ENCODE measurements around the gene RPEL1. TPM values are rescaled to one million over a fixed set of nuclear protein-coding genes. Genes with fewer than 3 reads are reported as not detected.
A peak's percentile ranks its signal among the peaks of the same experiment; 100 is the strongest.

The RPEL1 gene
- polyA plus RNA-seq, 2 of the 4 experiments (the other 2 are of a cell fraction), result 0.12 to 0.13 TPM

GRCh38 chr10:103254538-103255325 is 9.0 kb downstream of the RPEL1 start (continued):
- TF ChIP-seq PBX3 (IDR thresholded peaks at IDR 0.05) (no peak), FOSL2 (IDR thresholded peaks at IDR 0.05) (peak; percentile 63), FOSL2 (CRISPR knock-in tag; IDR thresholded peaks at IDR 0.05) (peak; percentile 95), PHF8 (IDR thresholded peaks at IDR 0.05; ENCODE audit: borderline replicate concordance, low read depth) (no peak)

GRCh38 chr10:103256613-103257012 is 10.9 kb downstream of the RPEL1 start:
- ATAC-seq (no peak), FAIRE-seq (no peak), DNase-seq (ENCODE audit: low read depth in 1 of 2, low spot score in 1 of 2) (no peak)
- Histone ChIP-seq H3K4me1 (peaks cover 20% of the 10 kb centered on the region), H3K4me3 (no peak overlapping the region), H3K27ac (no peak overlapping the region), H3K9me3 (peaks cover 17% of the 10 kb centered on the region; the same call in 2 of the 3 replicates), H3K4me2 (no peak overlapping the region)
- ChIA-PET POLR2A (no interaction called here), CTCF (interaction anchor here (0.6 to 3.7 kb wide), 4 partner anchors 12 to 339 kb away, joined by 3 to 19 read pairs (median 3); partner anchors contain the start of gene CNNM2)
- WGBS (ENCODE audit: missing lambda C conversion rate), result 96% methylated on average over 1 of the region's 1 CpG
- TF ChIP-seq HOXA7 (CRISPR knock-in tag; IDR thresholded peaks at IDR 0.05) (no peak), RAD21 (conservative IDR thresholded peaks at IDR 0.05 in 1 of 2, IDR thresholded peaks at IDR 0.05 in 1 of 2) (no peak), TP53 (CRISPR knock-in tag; IDR thresholded peaks at IDR 0.05) (no peak), CBX8 (IDR thresholded peaks at IDR 0.05) (no peak), ZSCAN20 (CRISPR knock-in tag; IDR thresholded peaks at IDR 0.05) (no peak), KDM1A (IDR thresholded peaks at IDR 0.05; ENCODE audit: low read depth) (no peak), HES2 (IDR thresholded peaks at IDR 0.05) (no peak), JUN (IDR thresholded peaks at IDR 0.05) (no peak), GATA3 (IDR thresholded peaks at IDR 0.05; ENCODE audit: borderline replicate concordance) (no peak), ATOH8 (CRISPR knock-in tag; IDR thresholded peaks at IDR 0.05; ENCODE audit: low read depth) (no peak), USF2 (IDR thresholded peaks at IDR 0.05) (no peak)

GRCh38 chr10:103257812-103258211 is 12.1 kb downstream of the RPEL1 start:
- no peak overlapping the region for H3K27ac ChIP-seq
- no peak for DNase-seq (ENCODE audit: low read depth in 1 of 2, low spot score in 1 of 2)
- ATAC-seq, result no peak
- ChIA-PET POLR2A (no interaction called here), CTCF (no interaction called here)
- no peak overlapping the region for H3K4me3 ChIP-seq
- FAIRE-seq, result no peak
- peaks cover 20% of the 10 kb centered on the region for H3K4me1 ChIP-seq
- H3K4me2 ChIP-seq, result no peak overlapping the region
- H3K9me3 ChIP-seq, result peaks cover 16% of the 10 kb centered on the region; the same call in 2 of the 3 replicates
- TF ChIP-seq CHD2 (IDR thresholded peaks at IDR 0.05; ENCODE audit: low read length, partially characterized antibody), result no peak
- TF ChIP-seq EHMT2 (IDR thresholded peaks at IDR 0.05; ENCODE audit: low read depth), result no peak
- TF ChIP-seq HOXB13 (CRISPR knock-in tag; IDR thresholded peaks at IDR 0.05; ENCODE audit: low read depth), result no peak
- no peak for TF ChIP-seq PHF8 (IDR thresholded peaks at IDR 0.05; ENCODE audit: borderline replicate concordance, low read depth)
- TF ChIP-seq MYC (IDR thresholded peaks at IDR 0.05; ENCODE audit: borderline replicate concordance, low read length), result no peak
- no peak for TF ChIP-seq E2F6 (IDR thresholded peaks at IDR 0.05; ENCODE audit: borderline replicate concordance, low read depth)
- no peak for TF ChIP-seq PBX3 (IDR thresholded peaks at IDR 0.05)
- TF ChIP-seq EHF (CRISPR knock-in tag; IDR thresholded peaks at IDR 0.05), result no peak
- no peak for TF ChIP-seq CBX8 (IDR thresholded peaks at IDR 0.05)
- TF ChIP-seq KDM1A (IDR thresholded peaks at IDR 0.05; ENCODE audit: low read depth), result no peak
- TF ChIP-seq CEBPB (IDR thresholded peaks at IDR 0.05), result no peak
- TF ChIP-seq FOSL2 (IDR thresholded peaks at IDR 0.05), result no peak
- no peak for TF ChIP-seq FOSL2 (CRISPR knock-in tag; IDR thresholded peaks at IDR 0.05)
- TF ChIP-seq SREBF2 (IDR thresholded peaks at IDR 0.05), result no peak
- TF ChIP-seq POLR2A (IDR thresholded peaks at IDR 0.05; ENCODE audit: low read length), result no peak
- no peak for TF ChIP-seq SMC3 (IDR thresholded peaks at IDR 0.05)
- no peak for TF ChIP-seq HMGXB4 (CRISPR knock-in tag; IDR thresholded peaks at IDR 0.05; ENCODE audit: borderline replicate concordance)
- TF ChIP-seq ELK1 (IDR thresholded peaks at IDR 0.05; ENCODE audit: low read depth, low read length), result no peak
